Suprapubic skin (tissue), 3 donors: ENCODE data around the gene ZNF8.

Source experiments
- CTCF ChIP-seq, 2 donors: fragments of 200-600 bp in 1 of 2; fragments of 450-650 bp in 1 of 2; sonication (generic) in 1 of 2; IDR thresholded peaks; one replicate each; pipeline ENCODE4 v1.5.1; 2016 to 2019; ENCODE audit warnings: antibody characterized with exemption in 2 of 2, mild to moderate bottlenecking in 1 of 2, moderate library complexity in 1 of 2
- POLR2A ChIP-seq, 2 donors: fragments of 450-650 bp; IDR thresholded peaks; one replicate each; pipeline ENCODE4 v1.6.1; 2017; ENCODE audit warnings: antibody characterized with exemption in 2 of 2, mild to moderate bottlenecking in 2 of 2, moderate library complexity in 2 of 2

GRCh38 chr19:58284199-58284598, 5.4 kb downstream of the ZNF8 start:
- TF ChIP-seq CTCF (IDR thresholded peaks at IDR 0.05) = no peak
- no peak for TF ChIP-seq POLR2A (IDR thresholded peaks at IDR 0.05)
